WI38 (cell line): ENCODE measurements around the gene CEP164.

Source experiments
- H3K4me3 ChIP-seq: 2 replicates; pipeline ENCODE4 v1.5.1; 2011; ENCODE audit warnings: low read depth, mild to moderate bottlenecking, control low read depth, low read length
- TF ChIP-seq, protein P1 (sequence below): IDR thresholded peaks from 2 replicates; pipeline ENCODE4 v1.5.1; 2012; ENCODE audit warnings: low read depth, mild to moderate bottlenecking, control low read depth, low read length

CEP164 gene

DNA sequence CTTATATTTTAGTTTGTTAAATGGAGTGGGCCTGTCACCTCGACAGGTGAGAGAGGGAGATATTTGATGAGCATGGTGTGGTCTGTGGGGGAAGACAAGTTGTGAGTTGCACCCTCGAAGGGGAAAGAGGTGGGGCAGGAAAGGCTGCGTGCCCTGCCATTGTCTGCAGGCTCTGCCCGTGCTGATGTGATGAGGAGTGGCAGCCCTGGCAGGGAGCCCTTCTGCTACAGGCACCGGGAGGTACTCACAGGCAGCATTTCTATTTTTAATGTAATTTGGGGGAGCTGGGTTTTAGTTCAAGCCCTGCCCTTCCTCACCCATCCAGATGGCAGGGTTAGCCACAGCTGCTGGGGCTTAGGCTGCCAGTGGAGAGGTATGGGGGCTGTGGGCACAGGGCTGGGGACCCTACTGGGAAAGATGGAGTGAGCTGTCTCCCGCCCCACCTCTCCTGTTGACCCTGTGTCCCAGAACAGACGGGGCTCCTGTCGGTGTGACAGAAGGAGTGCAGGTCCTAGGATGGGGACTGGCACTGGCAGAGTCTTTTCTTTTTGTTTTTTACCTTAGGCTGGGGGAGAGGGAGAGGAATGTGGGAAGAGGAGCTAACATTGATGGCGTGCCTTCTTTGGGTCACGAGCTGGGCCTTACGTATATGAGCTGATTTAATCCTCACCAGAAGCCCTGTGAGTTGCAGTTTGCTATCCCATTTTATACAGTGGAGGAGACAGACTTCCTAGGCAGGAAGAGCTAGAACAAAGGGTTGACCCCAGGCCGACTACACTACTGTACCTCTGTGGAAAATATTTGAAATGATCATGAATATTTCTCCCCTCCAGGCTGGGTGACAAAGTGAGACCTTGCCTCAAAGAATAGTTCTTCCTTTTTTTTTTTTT lies 51.6 kb downstream of the CEP164 start:
- H3K4me3 ChIP-seq = no peak overlapping the region
- TF ChIP-seq, protein P1, sequence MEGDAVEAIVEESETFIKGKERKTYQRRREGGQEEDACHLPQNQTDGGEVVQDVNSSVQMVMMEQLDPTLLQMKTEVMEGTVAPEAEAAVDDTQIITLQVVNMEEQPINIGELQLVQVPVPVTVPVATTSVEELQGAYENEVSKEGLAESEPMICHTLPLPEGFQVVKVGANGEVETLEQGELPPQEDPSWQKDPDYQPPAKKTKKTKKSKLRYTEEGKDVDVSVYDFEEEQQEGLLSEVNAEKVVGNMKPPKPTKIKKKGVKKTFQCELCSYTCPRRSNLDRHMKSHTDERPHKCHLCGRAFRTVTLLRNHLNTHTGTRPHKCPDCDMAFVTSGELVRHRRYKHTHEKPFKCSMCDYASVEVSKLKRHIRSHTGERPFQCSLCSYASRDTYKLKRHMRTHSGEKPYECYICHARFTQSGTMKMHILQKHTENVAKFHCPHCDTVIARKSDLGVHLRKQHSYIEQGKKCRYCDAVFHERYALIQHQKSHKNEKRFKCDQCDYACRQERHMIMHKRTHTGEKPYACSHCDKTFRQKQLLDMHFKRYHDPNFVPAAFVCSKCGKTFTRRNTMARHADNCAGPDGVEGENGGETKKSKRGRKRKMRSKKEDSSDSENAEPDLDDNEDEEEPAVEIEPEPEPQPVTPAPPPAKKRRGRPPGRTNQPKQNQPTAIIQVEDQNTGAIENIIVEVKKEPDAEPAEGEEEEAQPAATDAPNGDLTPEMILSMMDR = no peak

DNA sequence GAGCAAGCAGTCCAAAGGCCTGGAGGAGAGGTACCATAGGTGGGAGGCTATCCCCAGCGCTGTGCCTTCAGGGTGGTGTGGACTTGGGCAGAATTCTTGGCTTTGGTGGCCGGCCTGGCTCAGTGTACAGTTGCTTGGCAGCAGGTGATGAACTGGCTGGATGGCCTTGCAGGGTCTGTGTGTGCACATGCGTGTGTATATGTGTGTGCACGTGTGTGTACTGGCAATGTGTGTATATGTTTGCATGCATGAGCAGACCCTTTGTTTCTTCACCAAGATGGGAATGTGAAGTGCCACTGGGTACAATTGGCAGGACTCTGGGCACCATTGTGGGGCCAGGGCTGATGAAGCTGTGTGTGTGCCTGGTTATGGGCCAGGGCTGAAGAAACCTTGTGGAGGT lies 53.0 kb downstream of the CEP164 start:
- no peak overlapping the region for H3K4me3 ChIP-seq
- TF ChIP-seq, protein P1 = no peak

DNA sequence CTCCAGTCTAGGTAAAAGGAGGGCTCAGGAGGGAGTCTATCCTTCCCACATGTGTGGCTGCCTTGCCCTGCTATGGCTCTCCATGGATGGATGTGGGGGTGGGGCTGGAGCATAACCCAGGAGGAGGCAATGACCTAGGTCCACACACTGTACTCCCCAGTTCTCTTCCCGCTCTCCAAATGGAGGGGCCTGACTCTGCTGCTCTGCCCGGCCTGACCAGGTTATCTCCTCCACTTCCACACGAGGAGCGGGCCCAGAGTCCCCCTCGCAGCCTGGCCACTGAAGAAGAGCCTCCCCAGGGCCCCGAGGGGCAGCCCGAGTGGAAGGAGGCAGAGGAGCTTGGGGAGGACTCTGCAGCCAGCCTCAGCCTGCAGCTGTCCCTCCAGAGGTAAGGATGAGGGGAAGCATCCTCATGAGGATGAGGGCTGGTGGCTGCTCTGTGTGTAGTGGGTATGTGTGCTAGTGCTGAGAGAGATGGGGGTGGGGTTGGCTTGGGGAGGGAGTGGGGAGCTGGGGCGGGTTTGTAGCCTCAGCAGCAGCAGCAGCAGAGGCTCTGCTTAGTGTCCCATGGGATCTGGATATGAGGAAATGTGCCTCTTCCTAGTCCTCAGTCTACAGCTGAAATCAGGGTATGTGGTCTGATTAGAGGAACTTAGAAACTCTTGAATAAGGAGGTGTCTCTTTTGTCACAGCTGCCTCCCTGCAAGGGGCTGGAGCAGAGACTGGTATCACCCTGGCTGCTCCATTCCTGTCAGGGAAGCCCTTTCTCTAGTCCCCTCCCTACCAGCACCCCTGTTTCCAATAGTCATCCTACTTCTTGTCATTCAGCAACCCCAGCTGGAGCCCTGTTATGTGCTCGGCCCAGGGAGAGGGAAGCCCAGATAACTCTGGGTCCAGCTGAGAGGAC lies 54.1 kb downstream of the CEP164 start:
- no peak overlapping the region for H3K4me3 ChIP-seq
- TF ChIP-seq, protein P1 = no peak

DNA sequence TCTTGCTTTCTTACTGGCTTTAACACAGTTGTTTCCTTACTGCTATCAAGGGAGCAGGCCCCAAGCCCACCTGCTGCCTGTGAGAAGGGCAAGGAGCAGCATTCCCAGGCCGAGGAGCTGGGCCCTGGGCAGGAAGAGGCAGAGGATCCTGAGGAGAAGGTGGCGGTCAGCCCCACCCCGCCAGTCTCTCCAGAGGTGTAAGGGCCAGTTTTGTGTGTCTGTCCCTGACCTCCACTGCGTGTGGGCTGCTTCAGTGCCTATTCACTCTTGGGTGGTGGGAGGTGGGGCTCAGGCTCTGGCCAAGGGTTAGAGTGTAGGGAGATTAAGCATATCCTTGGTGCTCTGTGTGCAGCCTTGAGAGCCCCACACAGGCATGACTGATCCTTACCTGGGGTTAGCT lies 55.1 kb downstream of the CEP164 start:
- TF ChIP-seq, protein P1 = no peak
- no peak overlapping the region for H3K4me3 ChIP-seq

DNA sequence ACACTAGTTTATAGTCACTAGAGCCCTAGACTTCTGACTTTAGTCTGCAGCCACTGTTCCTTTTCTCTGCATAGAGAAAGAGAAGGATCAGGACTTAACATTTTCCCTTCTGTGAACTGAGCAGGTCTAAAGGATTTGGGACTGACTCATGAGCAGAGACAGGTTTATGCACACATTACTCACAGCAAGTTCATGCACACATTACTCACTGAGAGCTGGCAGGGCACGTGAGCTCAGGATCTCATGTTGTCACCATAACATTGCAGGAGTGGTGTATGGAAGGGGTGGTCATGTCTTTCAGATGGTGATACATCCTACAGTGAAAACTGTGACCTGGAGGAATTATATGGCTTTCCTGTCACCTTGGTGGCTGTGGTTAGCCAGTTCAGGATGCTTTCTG lies 56.4 kb downstream of the CEP164 start:
- TF ChIP-seq, protein P1 = no peak
- H3K4me3 ChIP-seq = no peak overlapping the region

DNA sequence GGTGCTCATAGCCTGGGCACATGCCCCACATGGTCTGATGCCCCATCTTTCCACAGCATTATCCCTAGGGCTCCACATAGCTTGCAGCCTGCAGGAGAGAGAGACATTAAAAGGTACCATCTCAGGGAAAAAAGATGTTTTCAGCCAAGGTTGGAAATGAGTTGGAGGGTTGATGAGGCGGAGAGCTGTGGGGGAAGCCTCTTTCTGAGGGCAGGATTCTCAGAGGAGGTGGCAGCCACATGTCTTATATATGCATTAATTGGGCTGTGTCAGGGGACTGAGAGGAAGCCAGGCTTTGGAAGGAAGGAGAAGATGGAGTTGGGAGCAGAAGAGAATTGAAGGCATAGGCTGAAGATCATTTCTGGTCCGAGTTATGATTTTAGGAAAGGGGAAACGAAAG lies 57.8 kb downstream of the CEP164 start:
- H3K4me3 ChIP-seq = no peak overlapping the region
- TF ChIP-seq, protein P1 = no peak

DNA sequence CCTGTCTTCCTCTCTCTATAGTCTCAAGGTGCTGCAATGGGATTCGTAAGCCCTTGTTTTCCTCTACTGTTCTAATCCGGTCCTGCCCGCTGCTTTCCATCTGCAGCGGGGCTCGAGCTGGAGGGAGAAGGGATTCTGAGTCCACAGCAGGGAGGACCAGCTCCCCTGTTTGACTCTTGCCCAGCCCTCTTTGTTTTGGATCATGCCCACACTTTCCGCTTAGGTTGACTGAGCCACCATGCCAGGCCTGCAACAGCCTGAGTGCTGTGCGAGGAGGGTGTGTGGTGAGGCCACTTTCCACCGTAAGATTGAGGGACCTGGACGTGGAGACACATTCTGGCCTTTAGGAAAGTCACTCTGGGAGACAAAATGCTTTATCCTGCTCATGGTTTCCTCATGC lies 58.3 kb downstream of the CEP164 start:
- no peak overlapping the region for H3K4me3 ChIP-seq
- TF ChIP-seq, protein P1 = no peak
